SIG-M5 treated with dmso at 0.1 percent for 504 hours (cell line): ENCODE results near the gene TPSAB1.
"Not testable (repeated sequence)": the region's sequence is repeated elsewhere in the genome, so short reads cannot be mapped to it uniquely, and the experiment has no call there.

Experiments used
- DNase-seq: peaks from one replicate; lab custom pipeline; 2025; ENCODE audit not compliant: unreplicated experiment; lab: John Stamatoyannopoulos, UW

Gene TPSAB1

GRCh38 chr16:1245452-1246020, 5.0 kb downstream of the TPSAB1 start:
- DNase-seq: no peak

- DNase-seq: not testable (repeated sequence)
Measured at GRCh38 chr16:1247903-1248537, 7.5 kb downstream of the TPSAB1 start.

- not testable (repeated sequence) for DNase-seq
Measured at GRCh38 chr16:1249031-1249755, 8.7 kb downstream of the TPSAB1 start.

GRCh38 chr16:1253701-1254364, 13.3 kb downstream of the TPSAB1 start:
- DNase-seq: not testable (repeated sequence)

- not testable (repeated sequence) for DNase-seq
Measured at GRCh38 chr16:1254821-1255220, 14.3 kb downstream of the TPSAB1 start.

- not testable (repeated sequence) for DNase-seq
Measured at GRCh38 chr16:1255276-1256122, 15.0 kb downstream of the TPSAB1 start, which contains the start of gene TPSD1. TSS of gene TPSD1 (plus strand) at chr16:1256069. CDS start at chr16:1256281, 212 bp downstream.

- DNase-seq: not testable (repeated sequence)
Measured at GRCh38 chr16:1256296-1256873, 15.9 kb downstream of the TPSAB1 start.

GRCh38 chr16:1256874-1257322, 16.4 kb downstream of the TPSAB1 start:
- no peak for DNase-seq

GRCh38 chr16:1257561-1258224, 17.2 kb downstream of the TPSAB1 start:
- DNase-seq: no peak

- DNase-seq: no peak
Measured at GRCh38 chr16:1258225-1258600, 17.7 kb downstream of the TPSAB1 start.

- no peak for DNase-seq
Measured at GRCh38 chr16:1258906-1259759, 18.6 kb downstream of the TPSAB1 start.

GRCh38 chr16:1259760-1260068, 19.2 kb downstream of the TPSAB1 start:
- DNase-seq: no peak

- no peak for DNase-seq
Measured at GRCh38 chr16:1260101-1260680, 19.7 kb downstream of the TPSAB1 start.

- DNase-seq: no peak
Measured at GRCh38 chr16:1261131-1261892, 20.8 kb downstream of the TPSAB1 start.

GRCh38 chr16:1262210-1262845, 21.8 kb downstream of the TPSAB1 start:
- DNase-seq: no peak

GRCh38 chr16:1262846-1263221, 22.3 kb downstream of the TPSAB1 start:
- DNase-seq: no peak

GRCh38 chr16:1263591-1264344, 23.3 kb downstream of the TPSAB1 start:
- no peak for DNase-seq
